ENCODE results near the gene SNRPB.

The SNRPB gene

DNA sequence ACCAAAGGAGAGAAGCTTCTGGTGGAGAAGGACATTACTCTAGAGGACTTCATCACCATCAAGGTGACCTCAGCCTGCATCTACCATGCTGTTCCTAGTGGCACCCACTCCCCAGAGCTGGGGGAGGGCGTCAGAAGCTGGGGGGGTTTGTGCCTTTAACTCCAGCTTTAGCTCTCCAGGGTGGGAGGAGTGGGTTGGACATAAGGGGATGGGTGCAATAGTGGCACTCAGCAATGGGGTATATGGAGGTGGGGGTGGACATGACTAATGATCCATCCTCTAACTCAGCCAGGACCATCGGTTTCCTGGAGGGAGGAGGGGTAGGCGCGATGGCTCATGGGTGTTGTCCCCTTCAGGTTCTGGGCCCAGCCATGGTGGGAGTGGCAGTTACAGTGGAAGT is 40.1 kb downstream of the SNRPB start:
- Histone ChIP-seq H3K4me3 (ENCODE audit: low read depth in 1 of 2, low read length in 2 of 2) (no peak overlapping the region), H3K27me3 (ENCODE audit: control insufficient read depth in 1 of 2, insufficient read depth in 2 of 2, low read length in 2 of 2) (peaks cover 0 to 2% of the 10 kb centered on the region in 2 donors), H3K4me1 (ENCODE audit: control insufficient read depth in 1 of 2, insufficient read depth in 2 of 2, low read length in 2 of 2) (no peaks in the 10 kb centered on the region), H3K9ac (ENCODE audit: low read depth in 1 of 2, low read length in 2 of 2) (no peak overlapping the region), H3K36me3 (ENCODE audit: control insufficient read depth in 1 of 2, insufficient read depth in 2 of 2, low read length in 2 of 2) (no peaks in the 10 kb centered on the region), H3K27ac (ENCODE audit: low read depth, low read length) (no peak overlapping the region), H3K9me3 (ENCODE audit: control insufficient read depth in 1 of 2, low read length in 2 of 2) (no peaks in the 10 kb centered on the region)

DNA sequence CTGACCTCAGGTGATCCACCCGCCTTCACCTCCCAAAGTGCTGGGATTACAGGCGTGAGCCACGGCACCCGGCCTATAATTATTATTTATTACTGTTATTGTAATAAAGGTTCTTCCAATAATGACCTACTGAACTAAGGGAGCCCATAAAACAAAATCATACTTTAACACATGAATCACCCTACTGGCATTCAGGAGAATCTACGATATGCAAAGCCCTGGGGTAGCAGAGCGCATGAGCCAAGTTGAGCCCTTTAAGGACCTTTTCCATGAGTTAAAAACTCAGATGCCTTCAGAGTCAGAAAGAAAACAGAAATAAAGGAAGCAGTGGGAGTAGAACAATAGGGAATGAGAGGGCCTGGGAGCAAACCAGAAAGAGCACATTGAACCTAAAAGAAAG is 41.5 kb downstream of the SNRPB start:
- H3K36me3 ChIP-seq (ENCODE audit: control insufficient read depth in 1 of 2, insufficient read depth in 2 of 2, low read length in 2 of 2), result no peaks in the 10 kb centered on the region
- H3K27ac ChIP-seq (ENCODE audit: low read depth, low read length), result no peak overlapping the region
- no peak overlapping the region for H3K4me3 ChIP-seq (ENCODE audit: low read depth in 1 of 2, low read length in 2 of 2)
- H3K9ac ChIP-seq (ENCODE audit: low read depth in 1 of 2, low read length in 2 of 2), result no peak overlapping the region
- no peaks in the 10 kb centered on the region for H3K9me3 ChIP-seq (ENCODE audit: control insufficient read depth in 1 of 2, low read length in 2 of 2)
- H3K27me3 ChIP-seq (ENCODE audit: control insufficient read depth in 1 of 2, insufficient read depth in 2 of 2, low read length in 2 of 2), result peaks cover 0 to 2% of the 10 kb centered on the region in 2 donors
- H3K4me1 ChIP-seq (ENCODE audit: control insufficient read depth in 1 of 2, insufficient read depth in 2 of 2, low read length in 2 of 2), result no peaks in the 10 kb centered on the region

DNA sequence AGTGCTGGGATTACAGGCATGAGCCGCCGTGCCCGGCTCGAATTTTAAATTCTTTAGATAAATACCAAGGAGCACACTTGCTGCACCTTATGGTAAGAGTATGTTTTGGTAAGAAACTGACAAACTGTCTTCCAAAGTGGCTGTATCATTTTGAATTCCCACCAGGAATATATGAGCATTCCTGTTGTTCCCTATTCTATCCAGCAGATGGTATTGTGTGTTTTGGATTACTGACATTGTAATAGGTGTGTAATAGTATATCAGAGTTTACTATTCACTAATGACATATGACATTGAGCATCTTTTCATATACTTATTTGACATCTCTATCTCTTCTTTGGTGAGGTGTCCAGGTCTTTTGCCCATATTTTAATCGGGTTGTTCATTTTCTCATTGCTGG is 49.3 kb downstream of the SNRPB start:
- H3K9me3 ChIP-seq (ENCODE audit: control insufficient read depth in 1 of 2, low read length in 2 of 2), result no peaks in the 10 kb centered on the region
- no peak overlapping the region for H3K4me3 ChIP-seq (ENCODE audit: low read depth in 1 of 2, low read length in 2 of 2)
- H3K4me1 ChIP-seq (ENCODE audit: control insufficient read depth in 1 of 2, insufficient read depth in 2 of 2, low read length in 2 of 2), result no peaks in the 10 kb centered on the region
- no peaks in the 10 kb centered on the region for H3K36me3 ChIP-seq (ENCODE audit: control insufficient read depth in 1 of 2, insufficient read depth in 2 of 2, low read length in 2 of 2)
- H3K27me3 ChIP-seq (ENCODE audit: control insufficient read depth in 1 of 2, insufficient read depth in 2 of 2, low read length in 2 of 2), result no peaks in the 10 kb centered on the region
- H3K27ac ChIP-seq (ENCODE audit: low read depth, low read length), result no peak overlapping the region
- H3K9ac ChIP-seq (ENCODE audit: low read depth in 1 of 2, low read length in 2 of 2), result no peak overlapping the region

DNA sequence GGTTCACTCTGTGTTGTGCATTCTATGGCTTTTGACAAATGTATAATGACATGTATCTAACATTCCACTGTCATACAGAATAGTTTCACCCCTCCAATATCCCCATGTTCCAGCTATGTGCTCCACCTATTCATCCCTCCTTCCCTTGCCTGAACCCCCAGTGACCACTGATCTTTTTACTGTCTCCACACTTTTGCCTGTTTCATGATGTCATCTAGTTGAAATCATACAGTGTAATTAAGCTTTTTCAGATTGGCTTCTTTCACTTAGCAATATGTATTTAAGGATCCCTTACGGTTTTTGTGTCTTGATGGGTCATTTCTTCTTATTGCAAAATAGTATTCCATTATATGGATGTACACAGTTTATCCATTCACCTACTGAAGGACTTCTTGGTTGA is 50.1 kb downstream of the SNRPB start:
- Histone ChIP-seq H3K9me3 (ENCODE audit: control insufficient read depth in 1 of 2, low read length in 2 of 2) (no peaks in the 10 kb centered on the region), H3K36me3 (ENCODE audit: control insufficient read depth in 1 of 2, insufficient read depth in 2 of 2, low read length in 2 of 2) (no peaks in the 10 kb centered on the region), H3K27me3 (ENCODE audit: control insufficient read depth in 1 of 2, insufficient read depth in 2 of 2, low read length in 2 of 2) (no peaks in the 10 kb centered on the region), H3K4me1 (ENCODE audit: control insufficient read depth in 1 of 2, insufficient read depth in 2 of 2, low read length in 2 of 2) (no peaks in the 10 kb centered on the region), H3K27ac (ENCODE audit: low read depth, low read length) (no peak overlapping the region), H3K9ac (ENCODE audit: low read depth in 1 of 2, low read length in 2 of 2) (no peak overlapping the region), H3K4me3 (ENCODE audit: low read depth in 1 of 2, low read length in 2 of 2) (no peak overlapping the region)

DNA sequence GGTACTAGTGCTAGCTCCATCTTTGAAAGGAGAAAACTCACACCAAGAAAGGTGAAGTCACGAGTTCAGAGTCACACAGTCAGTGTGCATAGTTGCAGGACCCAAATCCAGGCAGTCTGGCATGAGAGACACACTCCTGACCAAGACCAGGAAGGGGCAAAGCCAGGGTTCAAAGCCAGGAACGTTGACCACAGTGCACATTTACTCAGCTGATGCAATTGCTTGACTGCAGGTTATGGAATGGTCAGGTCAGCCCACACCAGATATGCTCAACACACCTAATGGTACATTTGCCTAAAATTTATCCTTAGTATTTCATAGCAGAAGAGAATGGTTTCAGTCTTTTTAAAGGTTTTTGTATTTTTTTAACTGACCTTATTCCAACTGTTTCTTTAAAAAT is 52.2 kb downstream of the SNRPB start:
- Histone ChIP-seq H3K27me3 (ENCODE audit: control insufficient read depth in 1 of 2, insufficient read depth in 2 of 2, low read length in 2 of 2) (no peaks in the 10 kb centered on the region), H3K36me3 (ENCODE audit: control insufficient read depth in 1 of 2, insufficient read depth in 2 of 2, low read length in 2 of 2) (no peaks in the 10 kb centered on the region), H3K27ac (ENCODE audit: low read depth, low read length) (no peak overlapping the region), H3K9me3 (ENCODE audit: control insufficient read depth in 1 of 2, low read length in 2 of 2) (no peaks in the 10 kb centered on the region), H3K9ac (ENCODE audit: low read depth in 1 of 2, low read length in 2 of 2) (no peak overlapping the region), H3K4me1 (ENCODE audit: control insufficient read depth in 1 of 2, insufficient read depth in 2 of 2, low read length in 2 of 2) (no peaks in the 10 kb centered on the region), H3K4me3 (ENCODE audit: low read depth in 1 of 2, low read length in 2 of 2) (no peak overlapping the region)

DNA sequence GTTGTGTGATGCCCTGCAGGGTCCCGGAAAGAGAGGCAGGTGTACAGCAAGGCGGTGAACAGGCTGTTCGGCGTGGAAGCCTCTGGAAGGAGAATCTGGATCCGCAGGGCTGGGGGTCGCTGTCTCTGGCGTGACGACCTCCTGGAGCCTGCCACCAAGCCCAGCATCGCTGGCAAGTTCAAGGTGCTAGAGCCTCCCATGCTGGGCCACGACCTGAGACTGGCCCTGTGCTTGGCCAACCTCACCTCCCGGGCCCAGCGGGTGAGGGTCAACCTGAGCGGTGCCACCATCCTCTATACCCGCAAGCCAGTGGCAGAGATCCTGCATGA is 53.4 kb downstream of the SNRPB start:
- Histone ChIP-seq H3K9me3 (ENCODE audit: control insufficient read depth in 1 of 2, low read length in 2 of 2) (no peaks in the 10 kb centered on the region), H3K27me3 (ENCODE audit: control insufficient read depth in 1 of 2, insufficient read depth in 2 of 2, low read length in 2 of 2) (no peaks in the 10 kb centered on the region), H3K27ac (ENCODE audit: low read depth, low read length) (no peak overlapping the region), H3K4me1 (ENCODE audit: control insufficient read depth in 1 of 2, insufficient read depth in 2 of 2, low read length in 2 of 2) (no peaks in the 10 kb centered on the region), H3K9ac (ENCODE audit: low read depth in 1 of 2, low read length in 2 of 2) (no peak overlapping the region), H3K36me3 (ENCODE audit: control insufficient read depth in 1 of 2, insufficient read depth in 2 of 2, low read length in 2 of 2) (no peaks in the 10 kb centered on the region), H3K4me3 (ENCODE audit: low read depth in 1 of 2, low read length in 2 of 2) (no peak overlapping the region)

DNA sequence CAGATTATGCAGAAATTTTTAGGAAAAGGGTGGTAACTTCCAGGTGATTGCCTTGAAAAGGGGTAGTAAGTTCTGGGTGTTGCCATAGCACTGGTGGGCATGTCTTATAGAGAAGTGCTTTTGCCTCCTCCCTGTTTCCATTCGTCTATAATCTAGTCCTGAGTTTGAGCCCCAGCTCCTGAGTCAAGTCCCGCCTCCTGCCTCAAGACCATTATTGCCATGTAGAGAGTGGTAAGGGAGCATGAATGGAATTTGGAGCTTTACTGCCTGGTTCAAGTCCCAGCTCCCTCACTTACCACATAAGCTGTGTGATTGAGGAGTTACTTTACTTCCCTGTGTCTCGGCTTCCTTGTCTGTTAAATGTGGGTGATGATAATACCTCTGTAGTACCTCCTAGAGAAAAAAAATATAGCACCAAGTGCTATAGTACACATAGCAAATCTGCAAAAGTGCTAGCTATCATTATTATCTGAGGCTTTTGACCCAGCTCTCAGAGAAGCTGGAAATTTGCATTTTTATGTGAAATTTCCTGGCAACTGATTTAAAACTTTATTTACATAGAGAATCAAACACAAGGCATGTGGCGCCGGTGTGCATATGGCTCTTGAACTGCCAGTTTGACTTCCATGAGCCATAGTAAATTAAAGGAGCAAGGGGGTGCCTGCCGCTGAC is 53.9 kb downstream of the SNRPB start:
- H3K27ac ChIP-seq (ENCODE audit: low read depth, low read length), result no peak overlapping the region
- no peaks in the 10 kb centered on the region for H3K27me3 ChIP-seq (ENCODE audit: control insufficient read depth in 1 of 2, insufficient read depth in 2 of 2, low read length in 2 of 2)
- H3K4me3 ChIP-seq (ENCODE audit: low read depth in 1 of 2, low read length in 2 of 2), result no peak overlapping the region
- no peaks in the 10 kb centered on the region for H3K9me3 ChIP-seq (ENCODE audit: control insufficient read depth in 1 of 2, low read length in 2 of 2)
- H3K4me1 ChIP-seq (ENCODE audit: control insufficient read depth in 1 of 2, insufficient read depth in 2 of 2, low read length in 2 of 2), result no peaks in the 10 kb centered on the region
- no peak overlapping the region for H3K9ac ChIP-seq (ENCODE audit: low read depth in 1 of 2, low read length in 2 of 2)
- H3K36me3 ChIP-seq (ENCODE audit: control insufficient read depth in 1 of 2, insufficient read depth in 2 of 2, low read length in 2 of 2), result no peaks in the 10 kb centered on the region

All from duodenal mucosa (tissue), 2 donors.